HG02938 (cell line): ENCODE results near the gene TUBA1A.
"Not testable (repeated sequence)": the region's sequence is repeated elsewhere in the genome, so short reads cannot be mapped to it uniquely, and the experiment has no call there.

ENCODE experiments used
- ATAC-seq: cut with Tn5 transposase; IDR thresholded peaks from one replicate; pipeline ENCODE4 v1.9.1; 2021; ENCODE audit warnings: mild to moderate bottlenecking, moderate library complexity; ENCODE audit not compliant: unreplicated experiment

TUBA1A gene

DNA sequence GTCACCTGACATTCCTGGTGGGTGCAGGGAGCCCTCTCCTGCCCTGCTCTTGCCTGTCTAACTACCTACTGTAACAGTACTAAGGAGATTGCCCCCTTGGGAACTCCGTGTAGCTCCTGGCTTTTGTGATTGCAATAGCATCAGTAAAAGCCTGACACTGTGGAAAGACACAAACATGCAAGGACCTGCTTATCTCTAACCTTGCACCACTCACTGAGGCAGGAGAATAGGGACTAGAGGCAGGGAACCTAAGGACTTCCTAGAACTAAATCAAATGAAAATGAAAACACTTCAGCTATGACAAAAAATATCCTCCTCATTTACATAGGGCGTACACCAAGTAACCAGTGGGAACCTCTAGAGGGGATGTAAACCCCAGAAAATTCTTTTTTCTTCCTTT, 28.5 kb downstream of the TUBA1A start:
- ATAC-seq, result no peak

DNA sequence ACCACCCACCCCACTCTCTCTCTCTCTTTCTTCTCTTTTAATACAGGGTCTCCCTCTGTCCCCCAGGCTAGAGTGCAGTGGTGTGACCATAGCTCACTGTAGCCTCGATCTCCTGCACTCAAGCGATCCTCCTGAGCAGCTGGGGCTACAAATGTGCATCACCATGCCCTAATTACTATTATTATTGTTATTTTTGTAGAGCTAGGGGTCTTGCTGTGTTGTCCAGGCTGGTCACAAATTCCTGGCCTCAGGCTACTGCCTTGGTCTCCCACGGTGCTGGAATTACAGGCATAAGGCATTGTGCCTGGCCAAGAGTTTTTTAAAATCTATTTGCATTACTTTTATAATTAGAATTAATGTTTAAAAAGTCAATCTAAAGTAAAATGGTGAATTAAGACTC, 34.7 kb downstream of the TUBA1A start:
- no peak for ATAC-seq

DNA sequence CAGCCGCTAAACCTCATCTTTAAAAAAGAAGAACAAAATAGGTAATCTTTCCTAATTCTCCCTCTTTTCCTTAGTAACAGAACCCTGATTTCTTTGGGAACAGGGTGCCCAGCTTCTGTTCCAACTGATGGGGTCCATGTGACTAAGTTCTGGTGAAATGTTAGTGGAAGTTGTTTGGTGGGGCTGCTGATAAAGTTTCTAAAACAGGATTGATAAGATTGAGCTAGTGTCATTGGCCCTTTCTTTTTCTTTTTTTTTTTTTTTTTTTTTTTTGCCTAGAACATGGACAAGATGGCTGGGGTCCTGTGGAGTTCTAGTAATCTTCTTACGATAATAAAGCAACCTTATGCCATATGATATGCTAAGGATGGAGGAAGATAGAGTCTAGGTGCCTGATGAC, 41.5 kb downstream of the TUBA1A start:
- ATAC-seq, result no peak

DNA sequence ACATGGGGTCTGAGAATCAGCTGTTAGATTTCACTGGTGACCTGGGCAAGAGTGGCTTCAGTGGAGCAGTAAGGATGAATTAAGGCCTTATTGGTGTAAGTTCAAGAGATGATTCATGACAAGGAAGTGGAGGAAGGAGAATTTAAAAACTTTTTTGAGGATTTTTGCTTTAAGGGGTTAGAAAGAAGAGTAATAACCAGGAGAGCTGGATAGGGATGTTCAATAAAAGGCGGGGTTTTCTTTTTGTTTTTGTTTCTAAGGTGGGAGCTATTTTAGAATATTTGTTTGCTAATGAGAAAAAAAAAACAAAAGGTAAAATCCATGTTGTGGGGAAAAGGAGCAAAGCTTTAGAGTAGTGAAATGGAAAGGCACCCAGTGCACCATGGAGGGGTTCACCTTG, 42.5 kb downstream of the TUBA1A start:
- no peak for ATAC-seq

DNA sequence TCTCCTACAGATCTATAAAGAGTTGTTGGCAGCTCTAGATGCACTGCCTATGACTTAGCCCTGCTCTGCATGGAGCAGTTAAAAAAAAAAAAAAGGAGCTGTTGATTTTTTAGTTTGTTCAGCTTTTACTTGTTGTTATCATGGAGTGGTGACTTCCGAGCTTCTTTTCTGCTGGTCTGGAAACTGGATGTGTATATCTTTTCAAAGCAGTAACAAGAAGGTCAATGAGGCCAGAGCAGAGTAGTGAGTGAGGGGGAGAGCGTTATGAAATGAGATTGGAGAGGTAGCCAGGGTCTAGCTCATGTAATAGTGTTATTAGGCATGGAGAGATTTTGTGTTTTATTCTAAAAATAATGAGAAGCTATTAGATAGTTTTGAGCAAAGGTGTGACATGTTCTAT, 44.5 kb downstream of the TUBA1A start:
- no peak for ATAC-seq

DNA sequence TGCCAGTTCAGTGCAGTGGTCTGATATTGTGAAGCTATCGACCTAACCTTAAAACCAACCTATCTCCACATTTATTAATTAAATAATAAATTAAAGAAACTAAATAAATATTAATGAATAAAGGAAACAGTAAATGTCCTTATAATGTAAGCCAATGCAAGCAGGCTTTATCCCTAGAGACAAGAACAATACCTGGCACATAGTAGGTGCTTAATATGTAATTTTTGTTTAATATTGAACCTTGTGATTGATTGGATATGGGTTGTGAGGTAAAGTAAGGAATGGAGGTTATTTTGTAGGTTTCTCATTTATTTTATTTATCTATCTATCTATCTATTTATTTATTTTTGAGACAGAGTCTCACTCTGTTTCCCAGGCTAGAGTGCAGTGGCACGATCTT, 49.9 kb downstream of the TUBA1A start:
- no peak for ATAC-seq

DNA sequence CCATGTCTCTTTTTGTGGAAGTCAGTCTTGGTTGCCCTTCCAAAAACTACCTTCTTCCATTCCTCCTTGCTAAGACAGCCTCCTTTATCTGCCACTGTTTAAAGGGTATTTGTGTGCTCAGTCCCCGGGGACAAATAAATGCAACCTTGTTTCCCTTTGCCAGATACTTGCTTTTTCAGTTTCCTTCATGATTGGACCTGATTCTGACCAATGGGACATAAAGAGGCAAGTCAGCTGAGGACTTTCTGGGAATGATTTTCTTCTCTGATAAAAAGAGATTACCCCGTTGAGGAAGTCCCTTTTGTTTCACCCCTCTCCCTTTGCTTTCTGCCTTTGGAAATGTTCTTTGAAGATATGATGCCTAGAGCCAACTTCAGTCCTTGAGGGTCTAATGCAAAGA, 50.3 kb downstream of the TUBA1A start:
- no peak for ATAC-seq

DNA sequence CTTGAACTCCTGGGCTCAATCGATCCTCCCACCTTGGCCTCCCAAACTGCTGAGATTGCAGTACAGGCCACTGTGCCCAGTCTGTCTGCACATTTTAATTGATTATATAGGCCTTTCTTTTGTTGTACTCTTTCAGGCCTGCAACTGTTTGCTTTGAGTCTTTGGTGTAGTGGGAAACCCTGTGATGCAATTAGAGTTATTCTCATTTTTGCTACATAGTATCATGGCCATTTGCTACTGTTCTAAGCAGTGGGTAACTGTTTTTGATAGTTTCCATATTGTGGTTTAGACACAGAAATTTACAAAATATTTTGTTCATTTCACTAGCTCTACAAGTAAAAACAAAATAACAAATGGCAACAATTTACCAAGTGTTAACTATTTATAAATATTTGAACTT, 51.4 kb downstream of the TUBA1A start:
- ATAC-seq, result no peak

DNA sequence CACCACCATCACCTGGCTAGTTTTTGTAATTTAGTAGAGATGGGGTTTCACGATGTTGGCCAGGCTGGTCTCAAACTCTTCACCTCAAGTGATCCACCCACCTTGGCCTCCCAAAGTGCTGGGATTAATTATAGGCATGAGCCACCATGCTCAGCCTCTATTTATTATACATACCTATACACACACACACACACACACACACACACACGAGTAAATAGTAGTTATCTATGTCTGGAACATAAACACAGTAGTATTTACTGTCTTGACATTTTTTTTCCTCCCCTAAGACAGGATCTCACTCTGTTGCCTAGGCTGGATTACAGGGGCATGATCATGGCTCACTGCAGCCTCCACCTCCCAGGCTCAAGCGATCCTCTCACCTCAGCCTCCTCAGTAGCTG, 51.9 kb downstream of the TUBA1A start:
- not testable (repeated sequence) for ATAC-seq
